RWPE1 (cell line): ENCODE data around the gene ARPC1B.
"Not testable (repeated sequence)": the region's sequence is repeated elsewhere in the genome, so short reads cannot be mapped to it uniquely, and the experiment has no call there.

Experiments
- CTCF ChIA-PET: fragments of 350-600 bp; sonication (Branson Sonifier 250); formaldehyde crosslinking; extraction: SDS; loops from one replicate; lab custom pipeline; 2021; lab: Yijun Ruan, JAX
- POLR2A ChIA-PET: fragments of 400-600 bp; formaldehyde crosslinking; extraction: SDS; loops from one replicate; lab custom pipeline; 2020; ENCODE audit warnings: antibody characterized with exemption; ENCODE audit not compliant: low non-redundant PET; lab: Yijun Ruan, JAX
- DNase-seq: peaks from one replicate; pipeline ENCODE4 v3.0.0; 2012; ENCODE audit warnings: low spot score
- H3K27ac ChIP-seq: fragments of 450-650 bp; 2 replicates; pipeline ENCODE4 v1.5.1; 2017
- CTCF ChIP-seq: fragments of 450-650 bp; conservative IDR thresholded peaks from 2 replicates; pipeline ENCODE4 v1.5.1; 2017; ENCODE audit warnings: low read depth, mild to moderate bottlenecking

The ARPC1B gene

GRCh38 chr7:99339595-99339994 lies 34.9 kb upstream of the ARPC1B start:
- no peak overlapping the region for H3K27ac ChIP-seq
- CTCF ChIA-PET, result no interaction called here
- POLR2A ChIA-PET, result no interaction called here
- TF ChIP-seq CTCF, result no peak
- no peak for DNase-seq

GRCh38 chr7:99340659-99341058 lies 33.9 kb upstream of the ARPC1B start:
- POLR2A ChIA-PET, result no interaction called here
- DNase-seq, result no peak
- TF ChIP-seq CTCF, result no peak
- CTCF ChIA-PET, result interaction anchor here (0.6 kb wide), 1 partner anchor 25 kb away, joined by 3 read pairs; no protein-coding TSS in a partner anchor
- no peak overlapping the region for H3K27ac ChIP-seq

- no peak for TF ChIP-seq CTCF
- DNase-seq, result no peak
- H3K27ac ChIP-seq, result no peak overlapping the region
- ChIA-PET POLR2A (no interaction called here), CTCF (interaction anchor here (0.6 kb wide), 1 partner anchor 22 kb away, joined by 3 read pairs; no protein-coding TSS in a partner anchor)
Observed at GRCh38 chr7:99344061-99344647, 30.4 kb upstream of the ARPC1B start.

- H3K27ac ChIP-seq, DNase-seq, POLR2A ChIA-PET: not testable (repeated sequence)
- CTCF ChIA-PET, result interaction anchor here (0.6 to 0.7 kb wide), 2 partner anchors 406 to 637 kb away, joined by 3 read pairs; no protein-coding TSS in a partner anchor
Observed at GRCh38 chr7:99350641-99351040, 23.9 kb upstream of the ARPC1B start.

- DNase-seq, result no peak
- ChIA-PET POLR2A (no interaction called here), CTCF (no interaction called here)
- no peak overlapping the region for H3K27ac ChIP-seq
- no peak for TF ChIP-seq CTCF
Observed at GRCh38 chr7:99352247-99352646, 22.3 kb upstream of the ARPC1B start.

- CTCF ChIA-PET, result interaction anchor here (0.7 to 1.0 kb wide), 2 partner anchors 11 to 376 kb away, joined by 4 read pairs; no protein-coding TSS in a partner anchor
- TF ChIP-seq CTCF, result no peak
- H3K27ac ChIP-seq, result no peak overlapping the region
- DNase-seq, result no peak
- POLR2A ChIA-PET, result no interaction called here
Observed at GRCh38 chr7:99355098-99355497, 19.4 kb upstream of the ARPC1B start.
